HEK293 (cell line): Measurements from ENCODE around the gene SCAMP5.

Experiments
- CTCF ChIA-PET: fragments of 350-600 bp; formaldehyde crosslinking; extraction: SDS; loops from one replicate; lab custom pipeline; 2021; ENCODE audit warnings: antibody characterized with exemption; lab: Yijun Ruan, JAX
- POLR2A ChIA-PET: fragments of 300-600 bp; formaldehyde crosslinking; extraction: SDS; loops from one replicate; lab custom pipeline; 2020; ENCODE audit warnings: antibody characterized with exemption, inconsistent platforms; lab: Yijun Ruan, JAX
- H3K27ac ChIP-seq: fragments of 200-500 bp; sonication (Bioruptor generic); 2 replicates; pipeline ENCODE4 v1.5.1; 2014; ENCODE audit warnings: low read depth, low read length, control low read depth, inconsistent platforms; ENCODE audit errors: extremely low read depth
- H3K36me3 ChIP-seq, 2 experiments: fragments of 200-500 bp in 1 of 2; sonication (Bioruptor generic) in 1 of 2; 1 replicate in 1 of 2; 2 replicates in 1 of 2; pipeline ENCODE4 v1.5.1; 2014 to 2017; ENCODE audit warnings: inconsistent platforms in 2 of 2, low read length in 2 of 2; ENCODE audit not compliant: control insufficient read depth in 2 of 2, insufficient read depth in 1 of 2
- H3K4me1 ChIP-seq: fragments of 200-500 bp; sonication (Bioruptor generic); 2 replicates; pipeline ENCODE4 v1.5.1; 2014; ENCODE audit warnings: mild to moderate bottlenecking, low read length, inconsistent platforms; ENCODE audit not compliant: control insufficient read depth, insufficient read depth
- H3K4me3 ChIP-seq: 2 replicates; pipeline ENCODE4 v1.5.1; 2011; ENCODE audit warnings: low read depth, mild to moderate bottlenecking, control low read depth, low read length, moderate library complexity
- H3K9me3 ChIP-seq: fragments of 200-500 bp; sonication (Bioruptor generic); 2 replicates; pipeline ENCODE4 v1.5.1; 2014; ENCODE audit warnings: low read depth, low read length, inconsistent platforms; ENCODE audit not compliant: control insufficient read depth, insufficient read depth
- EGR2 ChIP-seq: fragments of 450-650 bp; formaldehyde crosslinking; IDR thresholded peaks from 2 replicates; pipeline ENCODE4 v1.5.1; 2016; ENCODE audit warnings: low read depth, missing biosample characterization, missing genetic modification characterization
- KLF7 ChIP-seq: fragments of 450-650 bp; formaldehyde crosslinking; IDR thresholded peaks from 2 replicates; pipeline ENCODE4 v1.5.1; 2016; ENCODE audit warnings: missing biosample characterization, missing genetic modification characterization, borderline replicate concordance
- KLF9 ChIP-seq: fragments of 450-650 bp; formaldehyde crosslinking; IDR thresholded peaks from 2 replicates; pipeline ENCODE4 v1.5.1; 2016; ENCODE audit warnings: missing biosample characterization, missing genetic modification characterization, low read depth
- PRDM1 ChIP-seq: fragments of 450-650 bp; formaldehyde crosslinking; IDR thresholded peaks from 2 replicates; pipeline ENCODE4; 2016; ENCODE audit warnings: missing biosample characterization, missing genetic modification characterization
- PRDM10 ChIP-seq: fragments of 450-650 bp; formaldehyde crosslinking; IDR thresholded peaks from 2 replicates; pipeline ENCODE4 v1.5.1; 2016; ENCODE audit warnings: missing biosample characterization, missing genetic modification characterization
- REPIN1 ChIP-seq: fragments of 450-650 bp; formaldehyde crosslinking; IDR thresholded peaks from 2 replicates; pipeline ENCODE4 v1.5.1; 2017; ENCODE audit warnings: missing biosample characterization, missing genetic modification characterization, low read depth
- ZBTB11 ChIP-seq: fragments of 450-650 bp; formaldehyde crosslinking; conservative IDR thresholded peaks from 2 replicates; pipeline ENCODE4 v1.5.1; 2016; ENCODE audit warnings: low read depth, missing biosample characterization, missing genetic modification characterization
- ZFHX2 ChIP-seq: fragments of 450-650 bp; formaldehyde crosslinking; conservative IDR thresholded peaks from 2 replicates; pipeline ENCODE4 v1.5.1; 2016; ENCODE audit warnings: missing biosample characterization, missing genetic modification characterization
- ZNF10 ChIP-seq: fragments of 450-650 bp; formaldehyde crosslinking; IDR thresholded peaks from 2 replicates; pipeline ENCODE4 v1.5.1; 2017; ENCODE audit warnings: missing biosample characterization, missing genetic modification characterization
- ZNF146 ChIP-seq: fragments of 450-650 bp; formaldehyde crosslinking; IDR thresholded peaks from 2 replicates; pipeline ENCODE4 v1.5.1; 2016; ENCODE audit warnings: missing biosample characterization, missing genetic modification characterization
- ZNF174 ChIP-seq: fragments of 450-650 bp; formaldehyde crosslinking; IDR thresholded peaks from 2 replicates; pipeline ENCODE4 v1.5.0; 2017; ENCODE audit warnings: missing biosample characterization, mild to moderate bottlenecking, missing genetic modification characterization
- ZNF280C ChIP-seq: fragments of 450-650 bp; formaldehyde crosslinking; IDR thresholded peaks from 2 replicates; pipeline ENCODE4 v1.5.1; 2016; ENCODE audit warnings: missing biosample characterization, missing genetic modification characterization
- ZNF366 ChIP-seq: fragments of 450-650 bp; formaldehyde crosslinking; conservative IDR thresholded peaks from 2 replicates; pipeline ENCODE4 v1.5.1; 2016; ENCODE audit warnings: missing biosample characterization, missing genetic modification characterization
- ZNF37A ChIP-seq: fragments of 450-650 bp; IDR thresholded peaks from 2 replicates; pipeline ENCODE4 v1.5.1; 2018; ENCODE audit warnings: missing biosample characterization, missing genetic modification characterization
- ZNF488 ChIP-seq: fragments of 450-650 bp; formaldehyde crosslinking; IDR thresholded peaks from 2 replicates; pipeline ENCODE4 v1.5.1; 2016; ENCODE audit warnings: missing biosample characterization, missing genetic modification characterization
- ZNF521 ChIP-seq: fragments of 450-650 bp; formaldehyde crosslinking; IDR thresholded peaks from 2 replicates; pipeline ENCODE4 v1.5.1; 2017; ENCODE audit warnings: missing biosample characterization, mild to moderate bottlenecking, missing genetic modification characterization
- ZNF776 ChIP-seq: fragments of 450-650 bp; formaldehyde crosslinking; IDR thresholded peaks from 2 replicates; pipeline ENCODE4 v1.5.0; 2017; ENCODE audit warnings: missing biosample characterization, missing genetic modification characterization, borderline replicate concordance
- ZNF785 ChIP-seq: fragments of 450-650 bp; formaldehyde crosslinking; IDR thresholded peaks from 2 replicates; pipeline ENCODE4 v1.5.1; 2016; ENCODE audit warnings: missing biosample characterization, missing genetic modification characterization

Gene SCAMP5

DNA sequence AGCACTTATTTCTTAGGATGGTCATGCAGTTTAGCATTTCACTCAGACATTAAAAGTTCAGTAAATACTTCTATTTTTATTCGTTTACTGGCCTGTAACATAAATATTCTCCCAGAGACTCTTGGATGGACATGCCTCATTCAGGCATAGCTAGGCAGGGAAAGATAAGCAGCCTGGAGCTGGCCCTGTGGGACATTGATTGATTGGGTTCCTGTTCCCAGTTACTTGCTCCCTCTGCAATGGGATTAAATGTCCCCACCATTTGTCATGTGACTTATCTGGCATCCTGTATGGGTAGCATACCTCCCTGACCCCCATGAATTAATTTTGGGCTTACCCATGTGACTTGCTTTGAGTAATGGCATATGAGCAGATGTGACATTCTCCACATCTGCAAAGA is 2.7 kb upstream of the SCAMP5 start:
- no peak overlapping the region for H3K27ac ChIP-seq
- CTCF ChIA-PET = no interaction called here
- no peak overlapping the region for H3K4me3 ChIP-seq
- H3K9me3 ChIP-seq = no peaks in the 10 kb centered on the region
- TF ChIP-seq PRDM10 (tag by site-specific recombination) = peak; percentile 31
- no peak for TF ChIP-seq ZNF37A (tag by site-specific recombination)
- no peak for TF ChIP-seq REPIN1 (tag by site-specific recombination)
- TF ChIP-seq, all 188 proteins: peak for 1
- no peaks in the 10 kb centered on the region for H3K36me3 ChIP-seq
- POLR2A ChIA-PET = no interaction called here
- H3K4me1 ChIP-seq = no peaks in the 10 kb centered on the region; the same call in 1 of the 2 replicates

- ChIA-PET CTCF (interaction anchor here (0.6 kb wide), 1 partner anchor 225 kb away, joined by 3 read pairs; no protein-coding TSS in a partner anchor), POLR2A (interaction anchor here (1.0 to 3.0 kb wide), 4 partner anchors 29 to 213 kb away, joined by 3 to 22 read pairs (median 9); partner anchors contain the start of genes C15orf39, CSK, PPCDC and RPP25)
- no peaks in the 10 kb centered on the region for H3K9me3 ChIP-seq
- no peaks in the 10 kb centered on the region for H3K36me3 ChIP-seq
- H3K4me1 ChIP-seq = no peaks in the 10 kb centered on the region; the same call in 1 of the 2 replicates
- H3K4me3 ChIP-seq = no peak overlapping the region
- no peak overlapping the region for H3K27ac ChIP-seq
- TF ChIP-seq KLF9 (no peak), ZFHX2 (tag by site-specific recombination) (peak; percentile 93), EGR2 (tag by site-specific recombination) (peak; percentile 91), ZNF280C (tag by site-specific recombination) (no peak)
Measured at GRCh38 chr15:74994236-74994635, 1.1 kb upstream of the SCAMP5 start.

DNA sequence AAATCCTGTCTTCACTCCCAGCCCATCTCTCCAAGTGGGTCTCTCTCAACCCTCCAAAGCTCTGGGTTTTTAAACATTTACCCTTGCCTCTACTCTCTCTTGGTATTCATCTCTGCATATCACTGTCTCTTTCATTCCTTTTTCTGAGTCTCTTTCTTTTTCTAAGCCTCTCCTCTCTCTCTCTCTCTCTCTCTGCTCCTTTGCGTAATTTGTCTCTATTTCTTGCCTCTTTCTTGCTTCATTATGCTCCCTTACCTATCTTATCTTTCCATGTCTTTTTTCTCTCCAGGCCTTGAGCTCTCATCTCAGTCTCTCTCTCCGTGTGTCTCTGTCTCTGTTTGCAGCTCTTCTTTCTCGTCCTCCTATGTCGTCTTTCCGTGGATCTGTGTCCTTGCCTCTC is 678 bp upstream of the SCAMP5 start:
- TF ChIP-seq PRDM1 (peak; percentile 71), KLF7 (no peak), ZNF174 (tag by site-specific recombination) (no peak), ZNF521 (tag by site-specific recombination) (peak; percentile 60; the same call in 1 of the 2 replicates), ZNF785 (tag by site-specific recombination) (peak; percentile 41; the same call in 1 of the 2 replicates), ZBTB11 (0 out of 2 replicates have a peak, but pooled peaks have one; percentile 8), ZNF776 (0 out of 2 replicates have a peak, but pooled peaks have one; percentile 45), ZNF10 (tag by site-specific recombination) (no peak), ZNF488 (tag by site-specific recombination) (0 out of 2 replicates have a peak, but pooled peaks have one; percentile 17), ZNF146 (0 out of 2 replicates have a peak, but pooled peaks have one; percentile 18), ZNF366 (tag by site-specific recombination) (peak; percentile 58; the same call in 1 of the 2 replicates)
- TF ChIP-seq, all 188 proteins: peak for 8
- ChIA-PET POLR2A (interaction anchor here (0.7 to 3.0 kb wide), 8 partner anchors 16 to 646 kb away, joined by 3 to 22 read pairs (median 4); partner anchors contain the start of genes C15orf39, CSK, FAM219B and PPCDC), CTCF (interaction anchor here (0.6 to 0.9 kb wide), 2 partner anchors 225 to 313 kb away, joined by 3 to 4 read pairs; no protein-coding TSS in a partner anchor)
- H3K9me3 ChIP-seq = no peaks in the 10 kb centered on the region
- H3K36me3 ChIP-seq = no peaks in the 10 kb centered on the region
- H3K27ac ChIP-seq = no peak overlapping the region
- H3K4me3 ChIP-seq = no peak overlapping the region
- no peaks in the 10 kb centered on the region; the same call in 1 of the 2 replicates for H3K4me1 ChIP-seq
